Raji (cell line): ENCODE measurements around the gene VPS51.
A peak's percentile ranks its signal among the peaks of the same experiment; 100 is the strongest.

Source experiments
- POLR2A ChIP-seq: IDR thresholded peaks from 2 replicates; pipeline ENCODE4 v1.6.1; 2011; ENCODE audit warnings: low read depth, low read length, control low read depth; ENCODE audit not compliant: insufficient read depth

Gene VPS51

GRCh38 chr11:65121865-65122696 is 26.1 kb downstream of the VPS51 start, which contains the start of the genes FAU and MRPL49:
FAU (minus strand) TSS chr11:65122134; CDS start chr11:65121813, 321 bp downstream.
MRPL49 (plus strand) TSS chr11:65122321; CDS start chr11:65122347, 26 bp downstream.
- TF ChIP-seq POLR2A, result peak; percentile 97

GRCh38 chr11:65124480-65125196 is 28.6 kb downstream of the VPS51 start:
- 0 out of 2 replicates have a peak, but pooled peaks have one; percentile 18 for TF ChIP-seq POLR2A

- no peak for TF ChIP-seq POLR2A
Observed at GRCh38 chr11:65125197-65126056, 29.4 kb downstream of the VPS51 start.

GRCh38 chr11:65126624-65127274 is 30.7 kb downstream of the VPS51 start:
- TF ChIP-seq POLR2A, result peak; percentile 67

GRCh38 chr11:65127473-65128181 is 31.6 kb downstream of the VPS51 start:
- TF ChIP-seq POLR2A, result peak; percentile 43; the same call in 1 of the 2 replicates

- TF ChIP-seq POLR2A, result peak; percentile 32; the same call in 1 of the 2 replicates
Observed at GRCh38 chr11:65128182-65129145, 32.5 kb downstream of the VPS51 start.

GRCh38 chr11:65129649-65130441 is 33.8 kb downstream of the VPS51 start:
- TF ChIP-seq POLR2A, result no peak

GRCh38 chr11:65130631-65131416 is 34.8 kb downstream of the VPS51 start:
- no peak for TF ChIP-seq POLR2A

GRCh38 chr11:65131417-65131776 is 35.4 kb downstream of the VPS51 start:
- TF ChIP-seq POLR2A, result no peak

GRCh38 chr11:65131895-65132237 is 35.9 kb downstream of the VPS51 start:
- no peak for TF ChIP-seq POLR2A

GRCh38 chr11:65132238-65132987 is 36.4 kb downstream of the VPS51 start:
- peak; percentile 74 for TF ChIP-seq POLR2A
